GM19452 (cell line): ENCODE data around the gene ALMS1.
"Not testable (repeated sequence)": the region's sequence is repeated elsewhere in the genome, so short reads cannot be mapped to it uniquely, and the experiment has no call there.

Experiments
- ATAC-seq: cut with Tn5 transposase; IDR thresholded peaks from one replicate; pipeline ENCODE4 v1.9.1; 2021; ENCODE audit not compliant: unreplicated experiment

ALMS1 gene

GRCh38 chr2:73614997-73615396 is 229.4 kb downstream of the ALMS1 start:
- no peak for ATAC-seq

GRCh38 chr2:73619925-73620324 is 234.3 kb downstream of the ALMS1 start:
- ATAC-seq = not testable (repeated sequence)

- ATAC-seq = not testable (repeated sequence)
Observed at GRCh38 chr2:73624036-73624435, 238.4 kb downstream of the ALMS1 start.

GRCh38 chr2:73624625-73625024 is 239.0 kb downstream of the ALMS1 start:
- not testable (repeated sequence) for ATAC-seq

- not testable (repeated sequence) for ATAC-seq
Observed at GRCh38 chr2:73626237-73626636, 240.6 kb downstream of the ALMS1 start.

GRCh38 chr2:73628493-73628892 is 242.9 kb downstream of the ALMS1 start:
- ATAC-seq = not testable (repeated sequence)

GRCh38 chr2:73630662-73631266 is 245.1 kb downstream of the ALMS1 start:
- peak; percentile 69 for ATAC-seq

GRCh38 chr2:73636977-73637376 is 251.3 kb downstream of the ALMS1 start:
- ATAC-seq = not testable (repeated sequence)

GRCh38 chr2:73638429-73638828 is 252.8 kb downstream of the ALMS1 start:
- no peak for ATAC-seq

GRCh38 chr2:73640511-73640911 is 254.9 kb downstream of the ALMS1 start:
- ATAC-seq = no peak

- no peak for ATAC-seq
Observed at GRCh38 chr2:73640946-73641766, 255.5 kb downstream of the ALMS1 start.

- ATAC-seq = no peak
Observed at GRCh38 chr2:73641767-73642062, 256.1 kb downstream of the ALMS1 start.

GRCh38 chr2:73642338-73643018 is 256.8 kb downstream of the ALMS1 start, which contains the start of gene NAT8:
TSS of gene NAT8 (minus strand) at chr2:73642422. CDS start at chr2:73641628, 794 bp downstream.
- ATAC-seq = no peak

GRCh38 chr2:73647690-73648089 is 262.1 kb downstream of the ALMS1 start:
- not testable (repeated sequence) for ATAC-seq

- no peak for ATAC-seq
Observed at GRCh38 chr2:73651591-73652230, 266.1 kb downstream of the ALMS1 start.

GRCh38 chr2:73652348-73652747 is 266.7 kb downstream of the ALMS1 start:
- ATAC-seq = no peak

GRCh38 chr2:73654175-73654574 is 268.5 kb downstream of the ALMS1 start:
- ATAC-seq = no peak
